Natural killer cell (primary cell): Measurements from ENCODE around the gene BDP1. TPM values are rescaled to one million over a fixed set of nuclear protein-coding genes. Genes with fewer than 3 reads are reported as not detected.
"Not testable (repeated sequence)": the region's sequence is repeated elsewhere in the genome, so short reads cannot be mapped to it uniquely, and the experiment has no call there.

ENCODE experiments used
- ATAC-seq, 3 donors: fragments of 150-1000 bp in 2 of 3; fragments of 200-7000 bp in 1 of 3; cut with Tn5 transposase; 1 replicate in 1 of 3; 2 replicates in 2 of 3; pipeline ENCODE4 v1.10.0; 2021; ENCODE audit warnings: mild to moderate bottlenecking in 2 of 3, moderate library complexity in 2 of 3
- DNase-seq, 2 donors: peaks; one replicate each; pipeline versions ENCODE4 v3.0.0 to v3.0.0-alpha.2; 2013 to 2021; ENCODE audit warnings: mixed read lengths in 1 of 2
- H3K27ac ChIP-seq: one replicate; pipeline ENCODE4 v1.5.1; 2013; ENCODE audit warnings: mild to moderate bottlenecking, low read length
- H3K27me3 ChIP-seq: one replicate; pipeline ENCODE4 v1.6.1; 2013; ENCODE audit warnings: low read length; ENCODE audit not compliant: control insufficient read depth, insufficient read depth
- H3K36me3 ChIP-seq: one replicate; pipeline ENCODE4 v1.6.1; 2013; ENCODE audit warnings: low read length; ENCODE audit not compliant: control insufficient read depth, insufficient read depth
- H3K4me1 ChIP-seq: one replicate; pipeline ENCODE4 v1.6.1; 2013; ENCODE audit warnings: low read length; ENCODE audit not compliant: control insufficient read depth, insufficient read depth
- H3K4me3 ChIP-seq: one replicate; pipeline ENCODE4 v1.5.1; 2013; ENCODE audit warnings: low read length
- H3K9me3 ChIP-seq: one replicate; pipeline ENCODE4 v1.6.1; 2013; ENCODE audit warnings: low read length; ENCODE audit not compliant: control insufficient read depth, insufficient read depth
- H3K27ac Mint-ChIP-seq, 2 donors: one replicate each; pipeline ENCODE4 v1.8.0; 2022; ENCODE audit warnings: mild to moderate bottlenecking in 2 of 2, mixed read lengths in 2 of 2, moderate library complexity in 1 of 2
- H3K27me3 Mint-ChIP-seq, 2 donors: one replicate each; pipeline ENCODE4 v1.8.0; 2022; ENCODE audit warnings: low read depth in 2 of 2, mixed read lengths in 2 of 2
- H3K36me3 Mint-ChIP-seq: one replicate; pipeline ENCODE4 v1.8.0; 2022; ENCODE audit warnings: mixed read lengths
- H3K4me1 Mint-ChIP-seq, 2 donors: one replicate each; pipeline ENCODE4 v1.8.0; 2022; ENCODE audit warnings: mixed read lengths in 2 of 2
- H3K4me3 Mint-ChIP-seq: one replicate; pipeline ENCODE4 v1.8.0; 2022; ENCODE audit warnings: mild to moderate bottlenecking, moderate library complexity, mixed read lengths
- H3K9me3 Mint-ChIP-seq, 2 donors: one replicate each; pipeline ENCODE4 v1.8.0; 2022; ENCODE audit warnings: mixed read lengths in 2 of 2
- WGBS: methylation state at CpG from one replicate; pipeline ENCODE4 v1.1.7; 2013; ENCODE audit warnings: missing lambda C conversion rate; ENCODE audit not compliant: insufficient coverage; 5-methylcytosine and 5-hydroxymethylcytosine counted together
- intact Hi-C: fragments of 100-400 bp; cut with micrococcal nuclease; formaldehyde crosslinking; loops from one replicate; pipeline ENCODE4 v1.14.2; 2022
- total RNA-seq, 4 donors: library from RNA; stranded (reverse); fragments of 120-200 nt in 1 of 4; gene quantifications; one replicate each; pipeline versions ENCODE4 v1.2.3 to v1.2.4, GENCODE V29; 2013 to 2022
- TF ChIP-seq, protein P1 (sequence below): fragments of 200-600 bp; IDR thresholded peaks from one replicate; pipeline ENCODE4 v1.8.0; 2022; ENCODE audit warnings: antibody characterized with exemption

The BDP1 gene
- total RNA-seq, 3 donors from 2014 or later (not counting 1 experiment from before 2014, with no cell fraction given): 45.1 to 46.2 (median 45.8) TPM

DNA sequence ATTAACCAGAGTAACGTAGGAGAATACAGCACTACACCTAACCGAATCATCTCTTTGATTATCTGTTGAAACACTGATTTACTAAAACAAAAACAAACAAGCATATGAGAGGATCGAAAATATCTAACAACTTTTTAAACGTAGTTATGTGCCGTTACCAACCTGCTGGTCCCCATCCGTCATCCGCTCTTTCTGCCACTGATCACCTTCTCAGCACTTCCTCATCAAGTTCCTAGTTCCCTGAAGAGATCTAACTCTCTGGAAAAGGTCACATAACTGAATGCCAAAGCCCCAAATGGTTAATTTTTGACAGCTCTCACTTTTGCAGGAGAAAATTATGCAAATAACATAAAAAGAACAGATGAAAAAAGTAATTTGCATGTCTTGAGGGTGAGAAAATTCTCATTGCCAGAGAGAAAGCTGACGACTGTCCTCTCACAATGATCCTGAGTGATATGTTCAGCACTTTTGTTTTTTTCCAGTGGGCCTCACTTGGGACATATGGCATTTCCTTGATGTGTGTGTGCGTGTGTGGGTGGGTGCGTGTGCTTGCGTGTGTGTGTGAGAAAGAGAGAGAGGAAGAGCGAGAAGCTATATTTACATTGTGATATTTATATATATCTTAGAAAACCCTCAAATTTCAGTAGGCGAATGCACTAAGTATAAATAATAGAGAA, 8.8 kb upstream of the BDP1 start:
- H3K27me3 ChIP-seq, intact Hi-C loops, H3K27ac ChIP-seq, H3K27ac Mint-ChIP-seq, H3K36me3 ChIP-seq, H3K4me1 ChIP-seq, H3K4me1 Mint-ChIP-seq, H3K9me3 ChIP-seq, H3K36me3 Mint-ChIP-seq, DNase-seq, H3K4me3 ChIP-seq, H3K4me3 Mint-ChIP-seq, H3K9me3 Mint-ChIP-seq: not testable (repeated sequence)
- 71% methylated on average over 7 of the region's 13 CpGs for WGBS
- peaks cover 20 to 27% of the 10 kb centered on the region in 2 donors for H3K27me3 Mint-ChIP-seq
- ATAC-seq: peak in 1 of 3 donors; percentile 14

DNA sequence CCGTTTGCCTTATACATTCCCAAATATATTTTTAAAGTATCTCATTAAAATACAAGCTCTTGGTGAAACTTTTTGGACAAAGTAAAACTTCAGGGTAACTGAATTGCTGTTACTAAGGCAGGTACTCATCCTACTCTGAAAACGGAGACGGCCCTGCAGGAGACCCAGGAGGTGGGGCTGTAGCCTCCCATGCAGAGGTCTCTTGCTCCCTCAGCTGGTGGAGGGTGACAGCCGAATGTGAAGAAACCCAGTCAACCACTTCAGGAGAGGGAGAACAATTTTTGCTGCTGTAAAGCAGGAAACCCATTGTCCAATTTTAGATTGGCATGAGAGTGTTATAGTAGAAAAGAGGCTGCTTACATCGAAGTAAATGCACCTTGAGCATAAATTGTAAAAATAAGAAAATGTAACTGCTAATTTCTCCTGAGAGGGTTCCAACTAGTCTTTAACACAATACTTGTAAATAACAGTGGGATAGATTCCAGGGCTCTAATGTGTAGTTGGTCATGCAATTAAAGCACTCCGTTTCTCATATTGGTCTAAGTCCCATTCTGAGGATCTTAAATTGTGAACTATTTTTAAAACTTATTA, 8.1 kb upstream of the BDP1 start:
- H3K9me3 ChIP-seq, H3K36me3 ChIP-seq, intact Hi-C loops, H3K4me1 Mint-ChIP-seq, H3K27me3 ChIP-seq, H3K4me3 Mint-ChIP-seq, H3K4me3 ChIP-seq, H3K27ac ChIP-seq, H3K4me1 ChIP-seq, H3K9me3 Mint-ChIP-seq, H3K27ac Mint-ChIP-seq, H3K36me3 Mint-ChIP-seq: not testable (repeated sequence)
- peaks cover 24 to 27% of the 10 kb centered on the region in 2 donors for H3K27me3 Mint-ChIP-seq
- DNase-seq: peak in 1 of 2 donors; percentile 67
- WGBS: 0% methylated on average over 4 of the region's 6 CpGs
- peak; percentile 64 to 91 (median 85) for ATAC-seq

GRCh38 chr5:71452876-71453275, 2.6 kb upstream of the BDP1 start:
- intact Hi-C loops: no loop called here
- Mint-ChIP-seq H3K27ac (peak overlapping the region in 1 of 2 donors; percentile 99), H3K4me3 (no peak overlapping the region), H3K36me3 (no peaks in the 10 kb centered on the region), H3K27me3 (peaks cover 16 to 19% of the 10 kb centered on the region in 2 donors), H3K4me1 (peaks cover 22% of the 10 kb centered on the region in 2 donors), H3K9me3 (no peaks in the 10 kb centered on the region)
- WGBS: 31% methylated on average over 1 of the region's 2 CpGs
- TF ChIP-seq, protein P1, sequence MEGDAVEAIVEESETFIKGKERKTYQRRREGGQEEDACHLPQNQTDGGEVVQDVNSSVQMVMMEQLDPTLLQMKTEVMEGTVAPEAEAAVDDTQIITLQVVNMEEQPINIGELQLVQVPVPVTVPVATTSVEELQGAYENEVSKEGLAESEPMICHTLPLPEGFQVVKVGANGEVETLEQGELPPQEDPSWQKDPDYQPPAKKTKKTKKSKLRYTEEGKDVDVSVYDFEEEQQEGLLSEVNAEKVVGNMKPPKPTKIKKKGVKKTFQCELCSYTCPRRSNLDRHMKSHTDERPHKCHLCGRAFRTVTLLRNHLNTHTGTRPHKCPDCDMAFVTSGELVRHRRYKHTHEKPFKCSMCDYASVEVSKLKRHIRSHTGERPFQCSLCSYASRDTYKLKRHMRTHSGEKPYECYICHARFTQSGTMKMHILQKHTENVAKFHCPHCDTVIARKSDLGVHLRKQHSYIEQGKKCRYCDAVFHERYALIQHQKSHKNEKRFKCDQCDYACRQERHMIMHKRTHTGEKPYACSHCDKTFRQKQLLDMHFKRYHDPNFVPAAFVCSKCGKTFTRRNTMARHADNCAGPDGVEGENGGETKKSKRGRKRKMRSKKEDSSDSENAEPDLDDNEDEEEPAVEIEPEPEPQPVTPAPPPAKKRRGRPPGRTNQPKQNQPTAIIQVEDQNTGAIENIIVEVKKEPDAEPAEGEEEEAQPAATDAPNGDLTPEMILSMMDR: no peak
- no peaks in the 10 kb centered on the region for H3K36me3 ChIP-seq
- peaks cover 7% of the 10 kb centered on the region for H3K27me3 ChIP-seq
- H3K9me3 ChIP-seq: no peaks in the 10 kb centered on the region
- DNase-seq (no peak), ATAC-seq (no peak)
- no peak overlapping the region for H3K4me3 ChIP-seq
- H3K27ac ChIP-seq: no peak overlapping the region
- H3K4me1 ChIP-seq: peaks cover 10% of the 10 kb centered on the region

GRCh38 chr5:71454913-71455312, 538 bp upstream of the BDP1 start:
- Mint-ChIP-seq H3K27me3 (peaks cover 9 to 16% of the 10 kb centered on the region in 2 donors), H3K36me3 (no peaks in the 10 kb centered on the region), H3K27ac (peak overlapping the region; percentile 97 to 99), H3K9me3 (no peaks in the 10 kb centered on the region), H3K4me3 (peak overlapping the region; percentile 99), H3K4me1 (peaks cover 22 to 26% of the 10 kb centered on the region in 2 donors)
- Histone ChIP-seq H3K36me3 (peaks cover 14% of the 10 kb centered on the region), H3K4me3 (peak overlapping the region; percentile 75), H3K9me3 (no peaks in the 10 kb centered on the region), H3K27me3 (peaks cover 2% of the 10 kb centered on the region), H3K27ac (peak overlapping the region; percentile 83), H3K4me1 (peaks cover 10% of the 10 kb centered on the region)
- WGBS: 73% methylated on average over 19 of the region's 19 CpGs
- TF ChIP-seq, protein P1: no peak
- no peak for ATAC-seq
- DNase-seq: no peak
- intact Hi-C loops: loop anchor here (1.0 kb wide), 1 partner anchor 132 kb away; the partner anchor contains the start of gene MCCC2
